HG03432 (cell line): Measurements from ENCODE around the gene CRACR2A.

Source experiments
- ATAC-seq: cut with Tn5 transposase; IDR thresholded peaks from one replicate; pipeline ENCODE4 v1.9.1; 2021; ENCODE audit warnings: mild to moderate bottlenecking, moderate library complexity; ENCODE audit not compliant: unreplicated experiment

Gene CRACR2A

GRCh38 chr12:3727354-3727753, 25.6 kb downstream of the CRACR2A start:
- no peak for ATAC-seq

- no peak for ATAC-seq
Observed at GRCh38 chr12:3726456-3726855, 26.5 kb downstream of the CRACR2A start.

- no peak for ATAC-seq
Observed at GRCh38 chr12:3725388-3726115, 27.4 kb downstream of the CRACR2A start.

- no peak for ATAC-seq
Observed at GRCh38 chr12:3723916-3724805, 28.7 kb downstream of the CRACR2A start.

GRCh38 chr12:3722368-3722767, 30.5 kb downstream of the CRACR2A start:
- ATAC-seq = no peak

GRCh38 chr12:3720772-3721171, 32.1 kb downstream of the CRACR2A start:
- no peak for ATAC-seq

GRCh38 chr12:3718100-3718499, 34.8 kb downstream of the CRACR2A start:
- ATAC-seq = no peak

GRCh38 chr12:3717283-3717898, 35.5 kb downstream of the CRACR2A start:
- ATAC-seq = no peak

GRCh38 chr12:3715999-3716398, 36.9 kb downstream of the CRACR2A start:
- no peak for ATAC-seq

- ATAC-seq = no peak
Observed at GRCh38 chr12:3713947-3714346, 39.0 kb downstream of the CRACR2A start.

GRCh38 chr12:3713483-3713882, 39.4 kb downstream of the CRACR2A start:
- ATAC-seq = no peak

GRCh38 chr12:3712209-3712992, 40.5 kb downstream of the CRACR2A start:
- no peak for ATAC-seq

GRCh38 chr12:3705354-3705675, 47.6 kb downstream of the CRACR2A start:
- no peak for ATAC-seq

- no peak for ATAC-seq
Observed at GRCh38 chr12:3704512-3705353, 48.2 kb downstream of the CRACR2A start.

GRCh38 chr12:3700861-3701260, 52.0 kb downstream of the CRACR2A start:
- ATAC-seq = no peak

GRCh38 chr12:3698218-3698974, 54.5 kb downstream of the CRACR2A start:
- no peak for ATAC-seq

- no peak for ATAC-seq
Observed at GRCh38 chr12:3697311-3697870, 55.5 kb downstream of the CRACR2A start.

- no peak for ATAC-seq
Observed at GRCh38 chr12:3694673-3695072, 58.2 kb downstream of the CRACR2A start.
